ENCODE data around the gene PHLDB3.

- TF ChIP-seq POLR2A (IDR thresholded peaks at IDR 0.05) (no peak), CTCF (IDR thresholded peaks at IDR 0.05) (no peak), EP300 (IDR thresholded peaks at IDR 0.05; ENCODE audit: low read depth) (no peak), POLR2AphosphoS5 (IDR thresholded peaks at IDR 0.05) (no peak)
Observed at GRCh38 chr19:43469160-43469480, 35.4 kb downstream of the PHLDB3 start.
